Measurements from ENCODE around the gene ACOT7. TPM values are rescaled to one million over a fixed set of nuclear protein-coding genes. Genes with fewer than 3 reads are reported as not detected.

Gene ACOT7
- total RNA-seq, 2 donors from 2014 or later, result 6.6 to 10.7 TPM

GRCh38 chr1:6243053-6243834, 150.3 kb downstream of the ACOT7 start:
- peaks cover 28 to 49% of the 10 kb centered on the region in 2 donors for H3K27me3 ChIP-seq
- no peak for DNase-seq (ENCODE audit: low spot score)

GRCh38 chr1:6241887-6242740, 151.5 kb downstream of the ACOT7 start:
- Histone ChIP-seq H3K9me3 (no peaks in the 10 kb centered on the region), H3K36me3 (no peaks in the 10 kb centered on the region), H3K4me1 (peaks cover 0 to 28% of the 10 kb centered on the region in 2 donors), H3K27me3 (peaks cover 28 to 49% of the 10 kb centered on the region in 2 donors), H3K4me3 (peak overlapping the region in 1 of 2 donors; percentile 31), H3K27ac (no peak overlapping the region)
- no peak for TF ChIP-seq CTCF (IDR thresholded peaks at IDR 0.05)
- no peak for DNase-seq (ENCODE audit: low spot score)

More at GRCh38 chr1:6243053-6243834, 150.3 kb downstream of the ACOT7 start:
- no peak for TF ChIP-seq CTCF (IDR thresholded peaks at IDR 0.05)
- no peak overlapping the region for H3K27ac ChIP-seq
- no peaks in the 10 kb centered on the region for H3K9me3 ChIP-seq
- no peaks in the 10 kb centered on the region for H3K36me3 ChIP-seq
- H3K4me3 ChIP-seq, result no peak overlapping the region
- H3K4me1 ChIP-seq, result peaks cover 0 to 28% of the 10 kb centered on the region in 2 donors

GRCh38 chr1:6241107-6241886, 152.3 kb downstream of the ACOT7 start:
- no peak overlapping the region for H3K4me3 ChIP-seq
- no peaks in the 10 kb centered on the region for H3K36me3 ChIP-seq
- peaks cover 28 to 47% of the 10 kb centered on the region in 2 donors for H3K27me3 ChIP-seq
- no peak for TF ChIP-seq CTCF (IDR thresholded peaks at IDR 0.05)
- H3K27ac ChIP-seq, result no peak overlapping the region
- no peak for DNase-seq (ENCODE audit: low spot score)
- H3K9me3 ChIP-seq, result no peaks in the 10 kb centered on the region
- H3K4me1 ChIP-seq, result peaks cover 0 to 27% of the 10 kb centered on the region in 2 donors

GRCh38 chr1:6239950-6240768, 153.4 kb downstream of the ACOT7 start:
- TF ChIP-seq CTCF (IDR thresholded peaks at IDR 0.05), result no peak
- no peaks in the 10 kb centered on the region for H3K36me3 ChIP-seq
- no peak overlapping the region for H3K4me3 ChIP-seq
- H3K9me3 ChIP-seq, result no peaks in the 10 kb centered on the region
- H3K27me3 ChIP-seq, result peaks cover 22 to 35% of the 10 kb centered on the region in 2 donors
- peaks cover 0 to 20% of the 10 kb centered on the region in 2 donors for H3K4me1 ChIP-seq
- H3K27ac ChIP-seq, result no peak overlapping the region
- no peak for DNase-seq (ENCODE audit: low spot score)
